Measurements from ENCODE around the gene RANGAP1.
"Not testable (repeated sequence)": the region's sequence is repeated elsewhere in the genome, so short reads cannot be mapped to it uniquely, and the experiment has no call there.

The RANGAP1 gene

GRCh38 chr22:41300661-41301060 is 14.7 kb upstream of the RANGAP1 start:
- no peak for DNase-seq (ENCODE audit: low spot score)

GRCh38 chr22:41296826-41297667 is 11.1 kb upstream of the RANGAP1 start:
- DNase-seq (ENCODE audit: low spot score) = no peak

- not testable (repeated sequence) for DNase-seq (ENCODE audit: low spot score)
These were observed 8.8 kb upstream of the RANGAP1 start for GRCh38 chr22:41294816-41295215.

GRCh38 chr22:41290262-41291221 is 4.6 kb upstream of the RANGAP1 start:
- DNase-seq (ENCODE audit: low spot score) = no peak

- DNase-seq (ENCODE audit: low spot score) = no peak
These were observed 3.7 kb upstream of the RANGAP1 start for GRCh38 chr22:41289671-41290070.

- peak; percentile 82 for DNase-seq (ENCODE audit: low spot score)
These were observed 2.4 kb upstream of the RANGAP1 start for GRCh38 chr22:41288245-41288946.

GRCh38 chr22:41286639-41287091 is 678 bp upstream of the RANGAP1 start:
- DNase-seq (ENCODE audit: low spot score) = no peak

GRCh38 chr22:41285441-41285819 is 557 bp downstream of the RANGAP1 start:
- DNase-seq (ENCODE audit: low spot score) = no peak

- DNase-seq (ENCODE audit: low spot score) = no peak
These were observed 1.5 kb downstream of the RANGAP1 start for GRCh38 chr22:41284465-41284864.

GRCh38 chr22:41280854-41281253 is 5.1 kb downstream of the RANGAP1 start:
- DNase-seq (ENCODE audit: low spot score) = no peak

GRCh38 chr22:41280065-41280464 is 5.9 kb downstream of the RANGAP1 start:
- DNase-seq (ENCODE audit: low spot score) = no peak

GRCh38 chr22:41274856-41275255 is 11.1 kb downstream of the RANGAP1 start:
- no peak for DNase-seq (ENCODE audit: low spot score)

GRCh38 chr22:41273128-41273527 is 12.9 kb downstream of the RANGAP1 start:
- no peak for DNase-seq (ENCODE audit: low spot score)

- DNase-seq (ENCODE audit: low spot score) = no peak
These were observed 14.2 kb downstream of the RANGAP1 start for GRCh38 chr22:41271787-41272186.

GRCh38 chr22:41267958-41268357 is 18.0 kb downstream of the RANGAP1 start:
- no peak for DNase-seq (ENCODE audit: low spot score)

- no peak for DNase-seq (ENCODE audit: low spot score)
These were observed 21.5 kb downstream of the RANGAP1 start for GRCh38 chr22:41264408-41264941.

- DNase-seq (ENCODE audit: low spot score) = no peak
These were observed 22.3 kb downstream of the RANGAP1 start for GRCh38 chr22:41263704-41264103.

- no peak for DNase-seq (ENCODE audit: low spot score)
These were observed 23.7 kb downstream of the RANGAP1 start for GRCh38 chr22:41262250-41262765.

GRCh38 chr22:41261541-41262249 is 24.3 kb downstream of the RANGAP1 start:
- DNase-seq (ENCODE audit: low spot score) = no peak

- no peak for DNase-seq (ENCODE audit: low spot score)
These were observed 25.1 kb downstream of the RANGAP1 start for GRCh38 chr22:41260871-41261270.

GRCh38 chr22:41259756-41260155 is 26.2 kb downstream of the RANGAP1 start:
- not testable (repeated sequence) for DNase-seq (ENCODE audit: low spot score)
